Lung (tissue), 12 donors: ENCODE results near the gene LSP1. TPM values are rescaled to one million over a fixed set of nuclear protein-coding genes. Genes with fewer than 3 reads are reported as not detected.

Experiments
- ATAC-seq: fragments of 200-7000 bp; cut with Tn5 transposase; one replicate; pipeline ENCODE4 v1.9.1; 2020; ENCODE audit warnings: moderate number of reproducible peaks; ENCODE audit not compliant: insufficient read depth, low FRiP score
- DNase-seq, 3 donors: peaks; one replicate each; pipeline ENCODE4 v3.0.0-alpha.2; 2013 to 2017
- H3K27ac ChIP-seq, 2 donors: one replicate each; pipeline ENCODE4 v1.5.1; 2013; ENCODE audit warnings: mild to moderate bottlenecking in 2 of 2, moderate library complexity in 2 of 2, control low read depth in 1 of 2, inconsistent platforms in 1 of 2, low read depth in 1 of 2, low read length in 1 of 2
- H3K27me3 ChIP-seq, 3 donors: one replicate each; pipeline ENCODE4 v1.5.1; 2013; ENCODE audit warnings: low read length in 2 of 3; ENCODE audit not compliant: control insufficient read depth in 3 of 3, insufficient read depth in 3 of 3
- H3K36me3 ChIP-seq, 4 donors: one replicate each; pipeline ENCODE4 v1.5.1; 2013; ENCODE audit warnings: low read length in 4 of 4, mild to moderate bottlenecking in 1 of 4, moderate library complexity in 1 of 4; ENCODE audit not compliant: control insufficient read depth in 4 of 4, insufficient read depth in 4 of 4
- H3K4me1 ChIP-seq, 5 donors: one replicate each; pipeline ENCODE4 v1.5.1; 2013; ENCODE audit warnings: low read length in 5 of 5, mild to moderate bottlenecking in 2 of 5, moderate library complexity in 1 of 5; ENCODE audit not compliant: control insufficient read depth in 5 of 5, insufficient read depth in 5 of 5
- H3K4me3 ChIP-seq: one replicate; pipeline ENCODE4 v1.5.1; 2013; ENCODE audit warnings: mild to moderate bottlenecking, control low read depth, moderate library complexity
- H3K9ac ChIP-seq, 2 donors: one replicate each; pipeline ENCODE4 v1.5.1; 2013; ENCODE audit warnings: low read length in 2 of 2, control low read depth in 1 of 2; ENCODE audit not compliant: insufficient read depth in 1 of 2
- H3K9me3 ChIP-seq, 4 donors: one replicate each; pipeline ENCODE4 v1.5.1; 2013; ENCODE audit warnings: low read length in 3 of 4, mild to moderate bottlenecking in 1 of 4, moderate library complexity in 1 of 4; ENCODE audit not compliant: control insufficient read depth in 4 of 4, insufficient read depth in 3 of 4
- WGBS, 2 donors: extraction: QIAGEN DNeasy Blood & Tissue Kit; methylation state at CpG; one replicate each; pipeline ENCODE4 v1.1.7; 2013; 5-methylcytosine and 5-hydroxymethylcytosine counted together
- polyA plus RNA-seq, 2 donors: library from polyadenylated mRNA; stranded (reverse); fragments of 200-250 nt; gene quantifications; one replicate each; pipeline ENCODE4 v1.2.1, GENCODE V29; 2013
- total RNA-seq, 2 donors: library from RNA; depleted of rRNA in 1 of 2; stranded (reverse); fragments of >200 nt in 1 of 2; gene quantifications; one replicate each; pipeline ENCODE4 v1.2.1, GENCODE V29; 2014 to 2021
- TF ChIP-seq, protein P1 (sequence below): IDR thresholded peaks from 2 replicates; pipeline ENCODE4 v1.5.1; 2012; ENCODE audit warnings: mild to moderate bottlenecking; ENCODE audit errors: control extremely low read depth, extremely low read depth
- donor health status: control.
- donor health status: control.
- donor health status: Bipolar disorder and iron deficiency.
- donor health status: healthy.
- donor health status: DM: yes; HTN: yes; CAD: no.

LSP1 gene
- total and polyA plus RNA-seq, 4 donors, result 44.9 to 121 (median 83.9) TPM

DNA sequence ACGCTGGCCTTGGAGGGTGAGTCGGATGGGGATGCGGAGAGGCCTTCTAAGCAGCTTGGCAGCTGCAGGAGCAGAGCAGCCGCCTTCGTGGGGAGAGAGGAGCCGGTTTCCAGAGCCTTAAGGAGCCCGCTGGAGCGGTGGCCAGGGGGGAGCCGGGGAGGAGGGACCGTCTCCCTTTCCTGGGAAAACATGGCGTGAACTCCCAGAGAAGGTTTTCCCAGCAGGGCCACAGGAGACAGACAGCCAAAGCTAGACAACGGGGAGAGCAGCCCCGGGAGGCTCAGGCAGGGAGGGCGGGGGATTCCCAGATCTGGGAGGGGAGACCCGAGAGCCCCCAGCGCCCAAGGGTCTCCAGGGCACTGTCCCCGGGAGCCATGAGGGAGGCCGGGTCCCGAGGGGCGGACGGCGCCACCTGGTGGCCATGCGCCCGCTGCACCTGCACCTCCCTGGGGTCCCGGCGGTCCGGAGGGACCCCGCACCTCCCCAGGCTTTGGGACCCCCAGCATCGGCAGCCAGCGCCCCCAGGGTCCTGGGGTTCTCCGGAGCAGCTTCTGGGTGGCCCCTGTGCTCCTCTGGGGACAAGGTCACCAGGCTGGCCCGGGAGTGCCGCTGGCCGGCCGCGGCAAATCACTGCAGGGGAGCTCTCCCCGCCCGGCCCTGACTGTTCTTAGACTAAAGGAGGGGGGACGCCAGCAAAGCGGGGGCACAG, 20.5 kb upstream of the LSP1 start:
- no peak overlapping the region for H3K9ac ChIP-seq
- peak overlapping the region in 1 of 2 donors; percentile 93 for H3K27ac ChIP-seq
- H3K36me3 ChIP-seq, result no peaks in the 10 kb centered on the region
- no peak overlapping the region for H3K4me3 ChIP-seq
- WGBS, 2 donors, result 16 to 21% methylated on average over 33 to 40 of the region's 40 CpGs
- H3K4me1 ChIP-seq, result peaks cover 0 to 42% (median 2%) of the 10 kb centered on the region in 5 donors
- no peak for ATAC-seq
- TF ChIP-seq, protein P1, sequence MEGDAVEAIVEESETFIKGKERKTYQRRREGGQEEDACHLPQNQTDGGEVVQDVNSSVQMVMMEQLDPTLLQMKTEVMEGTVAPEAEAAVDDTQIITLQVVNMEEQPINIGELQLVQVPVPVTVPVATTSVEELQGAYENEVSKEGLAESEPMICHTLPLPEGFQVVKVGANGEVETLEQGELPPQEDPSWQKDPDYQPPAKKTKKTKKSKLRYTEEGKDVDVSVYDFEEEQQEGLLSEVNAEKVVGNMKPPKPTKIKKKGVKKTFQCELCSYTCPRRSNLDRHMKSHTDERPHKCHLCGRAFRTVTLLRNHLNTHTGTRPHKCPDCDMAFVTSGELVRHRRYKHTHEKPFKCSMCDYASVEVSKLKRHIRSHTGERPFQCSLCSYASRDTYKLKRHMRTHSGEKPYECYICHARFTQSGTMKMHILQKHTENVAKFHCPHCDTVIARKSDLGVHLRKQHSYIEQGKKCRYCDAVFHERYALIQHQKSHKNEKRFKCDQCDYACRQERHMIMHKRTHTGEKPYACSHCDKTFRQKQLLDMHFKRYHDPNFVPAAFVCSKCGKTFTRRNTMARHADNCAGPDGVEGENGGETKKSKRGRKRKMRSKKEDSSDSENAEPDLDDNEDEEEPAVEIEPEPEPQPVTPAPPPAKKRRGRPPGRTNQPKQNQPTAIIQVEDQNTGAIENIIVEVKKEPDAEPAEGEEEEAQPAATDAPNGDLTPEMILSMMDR, result peak; percentile 61
- no peaks in the 10 kb centered on the region for H3K27me3 ChIP-seq
- peak; percentile 43 to 62 (median 53) for DNase-seq
- no peaks in the 10 kb centered on the region for H3K9me3 ChIP-seq

DNA sequence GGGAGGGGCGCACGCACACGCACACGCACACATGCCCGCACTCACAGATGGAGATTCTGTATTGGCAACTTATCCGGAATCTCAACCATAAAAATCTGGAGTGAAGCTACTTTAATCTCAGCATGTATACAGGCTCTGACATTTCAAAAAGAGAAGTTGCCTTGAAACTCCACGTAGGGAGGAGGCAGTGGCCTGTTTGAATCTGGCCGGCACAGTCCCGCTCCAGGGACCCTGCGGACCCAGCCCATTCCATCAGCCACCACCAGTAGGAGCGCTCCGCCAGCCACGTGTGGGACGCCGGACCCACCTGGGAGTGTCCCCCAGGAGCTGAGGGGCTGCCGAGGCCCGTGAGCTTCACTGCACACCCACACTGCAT, 20.0 kb upstream of the LSP1 start:
- TF ChIP-seq, protein P1, result no peak
- peak overlapping the region in 1 of 2 donors; percentile 93 for H3K27ac ChIP-seq
- no peak overlapping the region for H3K4me3 ChIP-seq
- no peaks in the 10 kb centered on the region for H3K27me3 ChIP-seq
- no peak for ATAC-seq
- H3K36me3 ChIP-seq, result no peaks in the 10 kb centered on the region
- WGBS, 2 donors, result 56 to 58% methylated on average over 17 of the region's 17 CpGs
- no peak for DNase-seq
- H3K4me1 ChIP-seq, result peaks cover 0 to 38% (median 2%) of the 10 kb centered on the region in 5 donors
- H3K9ac ChIP-seq, result no peak overlapping the region
- no peaks in the 10 kb centered on the region for H3K9me3 ChIP-seq

DNA sequence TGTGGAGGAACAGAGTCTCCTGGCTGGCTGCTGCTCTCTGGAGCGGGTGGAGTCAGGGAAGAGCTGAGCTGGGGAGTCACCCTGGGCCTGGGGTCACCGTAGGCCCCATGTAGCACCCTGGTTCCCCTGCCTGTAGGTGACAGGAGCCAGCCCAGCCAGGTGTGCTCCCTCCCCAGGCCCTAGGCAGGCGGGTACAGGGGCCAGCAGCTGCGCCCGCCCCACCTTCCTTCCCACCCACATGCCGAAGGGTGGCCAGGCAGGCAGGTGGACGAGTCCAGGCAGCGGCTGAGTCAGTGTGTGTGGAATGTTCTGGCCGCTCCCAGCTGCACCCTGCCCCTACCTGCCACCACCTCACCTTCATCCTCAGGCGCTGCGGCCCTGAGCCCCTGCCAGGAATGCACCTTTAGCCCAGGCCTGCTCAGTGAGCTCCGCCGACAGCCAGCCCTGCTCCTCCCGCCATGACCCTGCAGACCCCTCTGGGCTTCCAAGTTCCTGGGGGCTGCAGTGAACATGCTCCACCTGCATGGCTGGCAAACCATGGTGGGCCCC, 18.7 kb upstream of the LSP1 start:
- ATAC-seq, result peak; percentile 62
- DNase-seq, result peak in 2 of 3 donors; percentile 42 to 43
- Histone ChIP-seq H3K27ac (peak overlapping the region in 1 of 2 donors; percentile 93), H3K36me3 (no peaks in the 10 kb centered on the region), H3K27me3 (no peaks in the 10 kb centered on the region), H3K9me3 (no peaks in the 10 kb centered on the region), H3K9ac (no peak overlapping the region), H3K4me1 (peaks cover 0 to 38% (median 2%) of the 10 kb centered on the region in 5 donors), H3K4me3 (no peak overlapping the region)
- TF ChIP-seq, protein P1, result no peak
- WGBS, 2 donors, result 67 to 86% methylated on average over 8 to 14 of the region's 14 CpGs
